HG03575 (cell line): ENCODE measurements around the gene ZMIZ2.
"Not testable (repeated sequence)": the region's sequence is repeated elsewhere in the genome, so short reads cannot be mapped to it uniquely, and the experiment has no call there.

Source experiments
- ATAC-seq: cut with Tn5 transposase; IDR thresholded peaks from one replicate; pipeline ENCODE4 v1.9.1; 2021; ENCODE audit not compliant: unreplicated experiment, insufficient number of reproducible peaks, low FRiP score; ENCODE audit errors: extremely low read depth

Gene ZMIZ2

GRCh38 chr7:44791278-44792219, 42.9 kb downstream of the ZMIZ2 start:
- ATAC-seq = no peak

GRCh38 chr7:44793919-44794318, 45.3 kb downstream of the ZMIZ2 start:
- no peak for ATAC-seq

GRCh38 chr7:44794331-44794730, 45.7 kb downstream of the ZMIZ2 start:
- ATAC-seq = no peak

GRCh38 chr7:44796034-44796503, 47.4 kb downstream of the ZMIZ2 start:
- ATAC-seq = no peak

- ATAC-seq = no peak
Observed at GRCh38 chr7:44796504-44797328, 48.1 kb downstream of the ZMIZ2 start, which contains the start of gene PPIA. Gene PPIA, plus strand, starts transcription at chr7:44796681. Its CDS starts 44 bp downstream, at chr7:44796725.

- ATAC-seq = no peak
Observed at GRCh38 chr7:44797329-44798258, 48.9 kb downstream of the ZMIZ2 start.

GRCh38 chr7:44798649-44799305, 50.1 kb downstream of the ZMIZ2 start:
- ATAC-seq = no peak

GRCh38 chr7:44799939-44800338, 51.3 kb downstream of the ZMIZ2 start:
- ATAC-seq = no peak

GRCh38 chr7:44801890-44802289, 53.2 kb downstream of the ZMIZ2 start:
- no peak for ATAC-seq

GRCh38 chr7:44802418-44803025, 53.9 kb downstream of the ZMIZ2 start:
- ATAC-seq = no peak

GRCh38 chr7:44803828-44804519, 55.3 kb downstream of the ZMIZ2 start:
- not testable (repeated sequence) for ATAC-seq

- no peak for ATAC-seq
Observed at GRCh38 chr7:44805950-44806349, 57.3 kb downstream of the ZMIZ2 start.

GRCh38 chr7:44808914-44809393, 60.3 kb downstream of the ZMIZ2 start:
- ATAC-seq = no peak

- no peak for ATAC-seq
Observed at GRCh38 chr7:44811093-44811492, 62.4 kb downstream of the ZMIZ2 start.

GRCh38 chr7:44811571-44811970, 62.9 kb downstream of the ZMIZ2 start:
- ATAC-seq = no peak

GRCh38 chr7:44814919-44815318, 66.3 kb downstream of the ZMIZ2 start:
- no peak for ATAC-seq

- no peak for ATAC-seq
Observed at GRCh38 chr7:44819292-44819691, 70.6 kb downstream of the ZMIZ2 start.
